Measurements from ENCODE around the gene TNFRSF1B. TPM values are rescaled to one million over a fixed set of nuclear protein-coding genes. Genes with fewer than 3 reads are reported as not detected.

The TNFRSF1B gene
- total RNA-seq, 1 experiment from 2014 or later: 1.5 TPM

Other genes with a start within 250 kb of the TNFRSF1B start
- gene KIAA2013, start 240.6 kb upstream of the TNFRSF1B start, total RNA-seq (2014; rRNA removed; shearing (Covaris generic)): 78.4 and 109 TPM in 2 replicates
- gene PLOD1, start 232.3 kb upstream of the TNFRSF1B start, total RNA-seq (2014; rRNA removed; shearing (Covaris generic)): 157 and 205 TPM in 2 replicates
- 47.1 and 81.5 TPM in 2 replicates for gene MFN2, start 186.5 kb upstream of the TNFRSF1B start, total RNA-seq (2014; rRNA removed; shearing (Covaris generic))
- 16.3 and 26.0 TPM in 2 replicates for gene MIIP, start 147.5 kb upstream of the TNFRSF1B start, total RNA-seq (2014; rRNA removed; shearing (Covaris generic))
- 0.47 TPM in 1 of 2 replicates, not detected in the other for gene TNFRSF8, start 103.7 kb upstream of the TNFRSF1B start, total RNA-seq (2014; rRNA removed; shearing (Covaris generic))
- 14.2 and 22.7 TPM in 2 replicates for gene VPS13D, start 63.0 kb downstream of the TNFRSF1B start, total RNA-seq (2014; rRNA removed; shearing (Covaris generic))

All from M059J (cell line).